H1 (cell line): Measurements from ENCODE around the gene MAP3K14. TPM values are rescaled to one million over a fixed set of nuclear protein-coding genes. Genes with fewer than 3 reads are reported as not detected.

Experiments used
- CTCF ChIA-PET: fragments of 300-600 bp; sonication (Branson Sonifier 250); formaldehyde crosslinking; loops from one replicate; lab custom pipeline; 2021; ENCODE audit not compliant: partially characterized antibody; lab: Charles Lee
- POLR2A ChIA-PET: fragments of 300-600 bp; sonication (Branson Sonifier 250); formaldehyde crosslinking; loops from one replicate; lab custom pipeline; 2021; ENCODE audit warnings: inconsistent platforms; ENCODE audit not compliant: partially characterized antibody; lab: Charles Lee
- DNase-seq, 2 experiments: peaks; one replicate each; pipeline versions ENCODE4 v3.0.0 to v3.0.0-alpha.2; 2010 to 2022; ENCODE audit warnings: low spot score in 2 of 2, low read depth in 1 of 2, mixed read lengths in 1 of 2
- FAIRE-seq: peaks from 2 replicates; lab custom pipeline; 2011; peaks lifted over from hg19 to GRCh38; lab: Jason Lieb, UNC
- H2AFZ ChIP-seq: 2 replicates; pipeline ENCODE4 v1.8.1; 2012; ENCODE audit warnings: low read length, inconsistent platforms
- H2AK5ac ChIP-seq: 2 replicates; pipeline ENCODE4 v1.6.1; 2013; ENCODE audit warnings: low read depth, low read length
- H2BK120ac ChIP-seq: replicated peaks from 2 replicates; pipeline ENCODE3; 2013; ENCODE audit warnings: low read depth, low read length, inconsistent platforms
- H2BK12ac ChIP-seq: 2 replicates; pipeline ENCODE4 v1.6.1; 2013; ENCODE audit warnings: low read depth, low read length
- H2BK15ac ChIP-seq: 2 replicates; pipeline ENCODE4 v1.6.1; 2013; ENCODE audit warnings: low read length
- H2BK20ac ChIP-seq: 2 replicates; pipeline ENCODE4 v1.6.1; 2013; ENCODE audit warnings: low read length
- H2BK5ac ChIP-seq: 2 replicates; pipeline ENCODE4 v1.6.1; 2013; ENCODE audit warnings: low read depth, low read length
- H3K14ac ChIP-seq: 2 replicates; pipeline ENCODE4 v1.6.1; 2013; ENCODE audit warnings: inconsistent platforms; ENCODE audit not compliant: insufficient read length
- H3K18ac ChIP-seq: 2 replicates; pipeline ENCODE4 v1.6.1; 2013; ENCODE audit warnings: low read length; ENCODE audit errors: extremely low read depth
- H3K23ac ChIP-seq: 2 replicates; pipeline ENCODE4 v1.6.1; 2013; ENCODE audit warnings: inconsistent platforms; ENCODE audit not compliant: insufficient read length
- H3K23me2 ChIP-seq: 2 replicates; pipeline ENCODE4 v1.6.1; 2013; ENCODE audit warnings: low read depth, low read length
- H3K27ac ChIP-seq: 2 replicates; pipeline ENCODE4 v1.6.1; 2011; ENCODE audit warnings: low read depth, low read length, inconsistent platforms
- H3K27me3 ChIP-seq, 4 experiments: replicated peaks in 1 of 4; 1 replicate in 1 of 4; 2 replicates in 3 of 4; pipeline versions ENCODE4 v1.6.1 to v1.8.1; 2011 to 2013; ENCODE audit warnings: low read length in 3 of 4, mild to moderate bottlenecking in 3 of 4, inconsistent platforms in 2 of 4, mixed read lengths in 2 of 4, moderate library complexity in 1 of 4; ENCODE audit not compliant: control insufficient read depth in 3 of 4, insufficient read depth in 3 of 4; ENCODE audit errors: extremely low read depth in 1 of 4
- H3K36me3 ChIP-seq, 4 experiments: 2 replicates each; pipeline versions ENCODE4 v1.6.1 to v1.8.1; 2011 to 2013; ENCODE audit warnings: mild to moderate bottlenecking in 4 of 4, low read length in 3 of 4, moderate library complexity in 2 of 4, control low read depth in 1 of 4, inconsistent platforms in 1 of 4; ENCODE audit not compliant: insufficient read depth in 4 of 4, control insufficient read depth in 2 of 4
- H3K4ac ChIP-seq: replicated peaks from 2 replicates; pipeline ENCODE3; 2013; ENCODE audit warnings: low read length, low read depth, mixed read lengths, inconsistent platforms; ENCODE audit not compliant: insufficient read length
- H3K4me1 ChIP-seq, 4 experiments: replicated peaks in 1 of 4; 1 replicate in 1 of 4; 2 replicates in 3 of 4; pipeline versions ENCODE4 v1.6.1 to v1.8.1; 2011 to 2013; ENCODE audit warnings: low read length in 3 of 4, inconsistent platforms in 2 of 4, mixed read lengths in 1 of 4; ENCODE audit not compliant: insufficient read depth in 4 of 4, control insufficient read depth in 3 of 4
- H3K4me2 ChIP-seq, 2 experiments: 2 replicates each; pipeline versions ENCODE4 v1.6.1 to v1.8.1; 2011 to 2013; ENCODE audit warnings: low read depth in 2 of 2, low read length in 2 of 2, control low read depth in 1 of 2, inconsistent platforms in 1 of 2, mild to moderate bottlenecking in 1 of 2; ENCODE audit not compliant: insufficient read depth in 1 of 2
- H3K4me3 ChIP-seq, 4 experiments: fragments of 200-600, 300-600 bp in 1 of 4; sonication (generic), shearing (Covaris generic), sonication (Bioruptor Twin) in 1 of 4; 2 replicates each; pipeline versions ENCODE4 v1.5.1 to v1.8.1; 2011 to 2016; ENCODE audit warnings: low read length in 4 of 4, low read depth in 3 of 4, control low read depth in 2 of 4, inconsistent platforms in 2 of 4, mild to moderate bottlenecking in 2 of 4, mixed read lengths in 1 of 4, moderate library complexity in 1 of 4; ENCODE audit not compliant: insufficient read depth in 2 of 4; ENCODE audit errors: extremely low read depth in 1 of 4
- H3K56ac ChIP-seq: replicated peaks from 2 replicates; pipeline ENCODE3; 2013; ENCODE audit warnings: low read depth, mild to moderate bottlenecking, mixed read lengths, low read length, inconsistent platforms; ENCODE audit not compliant: insufficient read length
- H3K79me1 ChIP-seq: 2 replicates; pipeline ENCODE4 v1.6.1; 2013; ENCODE audit warnings: low read depth, low read length, control low read depth
- H3K79me2 ChIP-seq, 2 experiments: 2 replicates each; pipeline versions ENCODE4 v1.6.1 to v1.8.1; 2012 to 2013; ENCODE audit warnings: low read length in 2 of 2, mild to moderate bottlenecking in 2 of 2, inconsistent platforms in 1 of 2; ENCODE audit not compliant: insufficient read depth in 2 of 2, control insufficient read depth in 1 of 2
- H3K9ac ChIP-seq, 4 experiments: replicated peaks in 1 of 4; 1 replicate in 1 of 4; 2 replicates in 3 of 4; pipeline versions ENCODE4 v1.6.1 to v1.8.1; 2011 to 2013; ENCODE audit warnings: low read depth in 3 of 4, low read length in 3 of 4, control low read depth in 2 of 4, mild to moderate bottlenecking in 2 of 4, moderate library complexity in 2 of 4, inconsistent platforms in 1 of 4; ENCODE audit errors: extremely low read depth in 1 of 4
- H3K9me3 ChIP-seq, 2 experiments: 2 replicates each; pipeline versions ENCODE4 v1.6.1 to v1.8.1; 2012 to 2013; ENCODE audit warnings: mild to moderate bottlenecking in 2 of 2, moderate library complexity in 2 of 2, control low read depth in 1 of 2, inconsistent platforms in 1 of 2, low read depth in 1 of 2, low read length in 1 of 2, mixed read lengths in 1 of 2; ENCODE audit not compliant: insufficient read depth in 2 of 2
- H4K20me1 ChIP-seq, 2 experiments: replicated peaks in 1 of 2; 2 replicates each; pipeline versions ENCODE3 to v1.8.1; 2011 to 2013; ENCODE audit warnings: inconsistent platforms in 2 of 2, low read length in 2 of 2, mild to moderate bottlenecking in 1 of 2; ENCODE audit not compliant: insufficient read depth in 2 of 2, control insufficient read depth in 1 of 2
- H4K5ac ChIP-seq: 2 replicates; pipeline ENCODE4 v1.6.1; 2013; ENCODE audit warnings: low read length, low read depth, mixed read lengths, inconsistent platforms; ENCODE audit not compliant: insufficient read length
- H4K8ac ChIP-seq: 2 replicates; pipeline ENCODE4 v1.8.0; 2013; ENCODE audit warnings: mild to moderate bottlenecking, moderate library complexity, low read length, inconsistent platforms; ENCODE audit not compliant: insufficient read depth; ENCODE audit errors: extremely low read depth
- H4K91ac ChIP-seq: replicated peaks from 2 replicates; pipeline ENCODE3; 2013; ENCODE audit warnings: low read length, mixed read lengths, inconsistent platforms; ENCODE audit not compliant: insufficient read length
- CHD2 ChIP-seq: IDR thresholded peaks from 2 replicates; pipeline ENCODE4 v1.6.1; 2012; ENCODE audit warnings: low read length, improper control_type of control experiment
- EZH2 ChIP-seq: fragments of 200-600 bp; sonication (generic); IDR thresholded peaks from 2 replicates; pipeline ENCODE4 v1.7.1; 2012; ENCODE audit warnings: low read depth, mild to moderate bottlenecking, moderate library complexity, low read length, inconsistent platforms; ENCODE audit not compliant: severe bottlenecking
- GTF2F1 ChIP-seq: IDR thresholded peaks from 2 replicates; pipeline ENCODE4 v1.6.1; 2012; ENCODE audit warnings: low read depth, low read length, improper control_type of control experiment, borderline replicate concordance
- MAFK ChIP-seq: IDR thresholded peaks from 2 replicates; pipeline ENCODE4 v1.6.1; 2012; ENCODE audit warnings: low read depth, mild to moderate bottlenecking, improper control_type of control experiment, low read length
- POLR2A ChIP-seq, 2 experiments: IDR thresholded peaks; 1 replicate in 1 of 2; 2 replicates in 1 of 2; pipeline ENCODE4 v1.6.1; 2011; ENCODE audit warnings: low read depth in 2 of 2, low read length in 2 of 2, mild to moderate bottlenecking in 2 of 2; ENCODE audit errors: control extremely low read depth in 1 of 2
- SUZ12 ChIP-seq: fragments of 200-600 bp; sonication (generic); IDR thresholded peaks from 2 replicates; pipeline ENCODE4 v1.6.1; 2012; ENCODE audit warnings: mild to moderate bottlenecking, inconsistent platforms, low read length, moderate library complexity, mixed read lengths
- WGBS, 2 experiments: shearing (Covaris generic) in 1 of 2; methylation state at CpG; one replicate each; pipeline versions ENCODE4 v1.1.6 to v1.1.7; 2013 to 2015; ENCODE audit warnings: low lambda C conversion rate in 2 of 2, mixed read lengths in 2 of 2, inconsistent platforms in 1 of 2, low coverage in 1 of 2, missing lambda C conversion rate in 1 of 2; ENCODE audit not compliant: insufficient replicate concordance in 2 of 2, insufficient coverage in 1 of 2, insufficient read length in 1 of 2; ENCODE audit errors: extremely low coverage in 1 of 2, missing lambda C conversion rate in 1 of 2; 5-methylcytosine and 5-hydroxymethylcytosine counted together
- polyA plus RNA-seq, 7 experiments: library from polyadenylated mRNA; depleted of rRNA in 3 of 7; stranded (reverse) in 5 of 7; unstranded in 2 of 7; fragments of >200 nt in 5 of 7; fragments of 200-250 nt in 2 of 7; gene quantifications; 1 replicate in 5 of 7; 2 replicates in 1 of 7; 4 replicates in 1 of 7; pipeline versions ENCODE4 v1.2.1 to v1.2.3, GENCODE V29; 2011 to 2013; ENCODE audit warnings: missing spikeins in 2 of 7, mixed read lengths in 2 of 7
- total RNA-seq: library from RNA; stranded (reverse); fragmentation: NEBNext Ultra II Directional; extraction: Animal tissue kit (Norgen Biotek cat#: 25700); gene quantifications from 2 replicates; pipeline ENCODE4 v1.2.1, GENCODE V29; 2021

Gene MAP3K14
- total and polyA plus RNA-seq, 2 of the 8 experiments (the other 6 are each of a cell fraction or from before 2014, with no cell fraction given) = 5.2 to 6.1 TPM

- H3K9ac ChIP-seq = no peak overlapping the region
- peaks cover 0 to 10% (median 5%) of the 10 kb centered on the region in 4 experiments; a peak in 5 of 7 replicates for H3K4me1 ChIP-seq
- no peak for FAIRE-seq
- no peak overlapping the region for H3K4me3 ChIP-seq
- no peak overlapping the region for H3K18ac ChIP-seq
- H3K79me1 ChIP-seq = no peaks in the 10 kb centered on the region
- no peak overlapping the region for H3K56ac ChIP-seq
- no peak overlapping the region for H2AK5ac ChIP-seq
- TF ChIP-seq SUZ12 (no peak), MAFK (no peak), GTF2F1 (no peak), POLR2A (IDR thresholded peaks at IDR 0.05; ENCODE audit: control extremely low read depth in 1 of 2, low read depth in 2 of 2, low read length in 2 of 2) (no peak), CHD2 (no peak), EZH2 (no peak)
- H3K4ac ChIP-seq = no peak overlapping the region
- no peak overlapping the region; a peak in 1 of 4 replicates for H3K4me2 ChIP-seq
- H2BK12ac ChIP-seq = no peak overlapping the region
- CTCF ChIA-PET = interaction anchor here (0.6 to 9.3 kb wide), 35 partner anchors 10 to 1622 kb away, joined by 3 to 282 read pairs (median 9); partner anchors contain the start of genes ACBD4 and HEXIM1
- no peaks in the 10 kb centered on the region for H3K36me3 ChIP-seq
- H4K20me1 ChIP-seq = no peaks in the 10 kb centered on the region
- H2BK20ac ChIP-seq = no peak overlapping the region
- POLR2A ChIA-PET = interaction anchor here (0.6 to 6.5 kb wide), 5 partner anchors 12 to 161 kb away, joined by 3 to 54 read pairs (median 3); partner anchors contain the start of genes HEXIM1 and HEXIM2
- no peak overlapping the region for H3K23ac ChIP-seq
- no peak overlapping the region for H3K14ac ChIP-seq
- H3K9me3 ChIP-seq = no peaks in the 10 kb centered on the region
- no peak overlapping the region for H2BK120ac ChIP-seq
- H4K5ac ChIP-seq = no peak overlapping the region
- WGBS, 2 experiments = 81% methylated on average over 3 of the region's 3 CpGs; no CpG with 5 or more reads in 1 of the 2 experiments
- peaks cover 15 to 45% (median 36%) of the 10 kb centered on the region in 4 experiments for H3K27me3 ChIP-seq
- H3K23me2 ChIP-seq = peaks cover 7% of the 10 kb centered on the region; the same call in 1 of the 2 replicates
- no peak overlapping the region for H4K91ac ChIP-seq
- H2BK15ac ChIP-seq = no peak overlapping the region
- DNase-seq = no peak
- H2AFZ ChIP-seq = no peak overlapping the region
- no peak overlapping the region for H3K27ac ChIP-seq
- H3K79me2 ChIP-seq = no peaks in the 10 kb centered on the region
- no peak overlapping the region for H2BK5ac ChIP-seq
- no peak overlapping the region for H4K8ac ChIP-seq
Observed at GRCh38 chr17:45220079-45220478, 96.7 kb downstream of the MAP3K14 start.
